ENCODE measurements around the gene EVL.

GRCh38 chr14:100152091-100152490, 86.9 kb downstream of the EVL start:
- TF ChIP-seq POLR2AphosphoS5 (IDR thresholded peaks at IDR 0.05) (no peak), CTCF (IDR thresholded peaks at IDR 0.05) (no peak), POLR2A (IDR thresholded peaks at IDR 0.05) (no peak)
